Hematopoietic multipotent progenitor cell treated with erythropoietin and hydrocortisone succinate and interleukin-3 and kit ligand, for 17 days (in vitro differentiated cells): ENCODE data around the gene SPANXB1.
"Not testable (repeated sequence)": the region's sequence is repeated elsewhere in the genome, so short reads cannot be mapped to it uniquely, and the experiment has no call there.

ENCODE experiments used
- DNase-seq: peaks from one replicate; pipeline ENCODE4 v3.0.0-alpha.2; 2015; ENCODE audit warnings: low spot score

The SPANXB1 gene, protein sequence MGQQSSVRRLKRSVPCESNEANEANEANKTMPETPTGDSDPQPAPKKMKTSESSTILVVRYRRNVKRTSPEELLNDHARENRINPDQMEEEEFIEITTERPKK

DNA sequence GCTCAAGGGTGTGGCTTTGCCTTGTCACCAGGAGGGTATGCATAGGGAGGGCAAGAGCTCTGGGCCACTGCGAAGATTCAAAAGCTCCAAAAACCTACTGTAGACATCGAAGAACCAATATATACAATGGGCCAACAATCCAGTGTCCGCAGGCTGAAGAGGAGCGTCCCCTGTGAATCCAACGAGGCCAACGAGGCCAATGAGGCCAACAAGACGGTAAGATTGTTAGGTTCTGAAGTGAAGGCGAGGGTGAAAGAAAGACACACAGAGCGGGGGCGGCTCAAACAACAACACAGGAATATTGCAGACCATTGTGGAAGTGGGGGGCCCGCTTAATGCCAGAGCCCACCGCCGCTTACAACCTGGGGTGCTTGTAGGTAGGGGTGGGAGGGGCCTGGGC, at the start of gene SPANXB1:
TSS of gene SPANXB1 (plus strand) at position 27 of the 400 bp plus-strand sequence. CDS start at position 127, 100 bp downstream.
- DNase-seq = not testable (repeated sequence)

DNA sequence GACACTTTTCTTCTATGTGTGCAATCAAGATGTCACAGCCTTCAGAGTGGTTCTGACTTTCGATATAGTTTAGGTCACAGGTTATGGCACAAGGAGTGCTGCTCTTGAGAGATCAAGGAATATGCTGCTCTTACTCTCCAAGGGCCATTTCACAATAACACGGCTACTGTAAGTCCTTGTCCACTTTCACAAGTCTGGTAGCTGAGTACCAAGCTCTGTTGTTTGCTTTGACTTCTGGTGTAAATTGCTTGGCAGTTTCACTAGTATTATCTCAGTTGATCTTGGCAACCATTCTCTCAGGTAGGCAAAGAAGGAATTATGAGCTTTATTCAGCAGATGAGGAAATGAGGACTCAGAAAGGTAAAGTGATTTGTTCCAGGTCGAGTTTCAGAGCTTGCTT, 35.4 kb upstream of the SPANXB1 start:
- no peak for DNase-seq

DNA sequence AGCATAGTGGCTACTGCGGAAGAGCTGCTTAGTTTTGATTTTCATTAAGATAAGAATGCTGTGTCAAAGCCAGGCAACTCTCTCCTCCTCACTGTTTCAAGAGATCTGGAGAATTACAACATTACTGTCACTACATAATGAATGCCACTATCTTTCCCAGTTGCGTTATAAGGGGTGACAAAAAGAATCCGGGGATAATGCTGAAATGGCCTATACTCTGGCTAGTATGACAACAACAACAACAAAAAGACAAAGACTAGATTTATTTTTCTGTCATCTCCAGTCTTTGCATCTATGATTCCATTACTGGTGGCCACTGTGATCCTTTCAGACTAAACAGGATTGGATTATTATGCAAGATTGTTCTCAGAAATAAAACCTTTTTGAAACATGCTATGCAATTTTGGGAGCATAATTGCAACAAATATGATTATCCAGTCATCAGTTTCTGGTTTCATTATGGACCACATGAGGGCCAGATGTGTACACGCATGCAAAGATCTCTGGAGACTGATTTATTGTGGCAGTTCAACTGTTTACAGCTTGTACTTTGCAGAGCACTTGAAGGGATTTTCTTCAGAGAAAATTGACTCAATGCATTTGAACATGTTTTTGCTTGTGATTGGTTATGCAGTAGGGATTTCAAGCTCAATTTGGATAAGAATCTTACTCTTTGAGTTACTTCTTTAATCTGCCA, 31.1 kb upstream of the SPANXB1 start:
- DNase-seq = no peak

DNA sequence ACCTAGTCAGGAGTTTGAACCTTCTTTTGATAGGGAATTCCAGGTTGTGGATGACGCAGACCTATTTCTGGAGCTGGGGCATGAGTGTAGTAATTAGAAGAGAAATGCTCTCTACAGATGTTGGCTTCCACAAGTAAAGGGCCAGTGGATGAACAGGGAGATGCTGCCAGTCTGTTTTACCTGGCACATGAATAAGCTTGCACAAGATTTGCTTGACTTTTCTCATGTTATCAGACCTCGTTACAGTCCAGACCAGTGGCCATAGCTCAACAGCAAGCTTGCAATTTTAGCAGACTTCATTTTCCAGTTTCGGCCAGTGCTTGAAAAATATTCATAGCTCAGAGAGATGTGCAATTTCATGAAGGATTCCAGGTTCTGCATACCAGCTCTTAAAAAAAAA, 26.9 kb upstream of the SPANXB1 start:
- DNase-seq = no peak

DNA sequence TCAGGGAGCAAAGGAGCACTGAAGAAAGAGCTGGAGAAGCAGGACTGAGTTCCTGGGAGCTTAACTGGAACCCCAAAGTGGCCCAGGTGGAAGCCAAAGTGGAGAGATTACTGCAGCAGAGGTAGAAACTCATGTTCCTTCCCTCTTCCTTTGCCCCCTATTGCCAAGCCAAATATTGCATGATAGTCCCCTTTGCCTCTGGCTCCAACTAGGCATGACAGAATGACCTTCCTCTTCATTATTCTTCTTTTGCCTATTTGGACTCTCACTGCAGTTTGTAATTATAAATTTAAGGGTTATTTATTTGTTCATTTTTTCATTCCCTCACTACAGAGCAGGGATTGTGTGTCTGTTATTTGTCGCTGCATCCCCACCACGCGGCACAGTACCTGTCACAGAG, 22.1 kb upstream of the SPANXB1 start:
- no peak for DNase-seq

DNA sequence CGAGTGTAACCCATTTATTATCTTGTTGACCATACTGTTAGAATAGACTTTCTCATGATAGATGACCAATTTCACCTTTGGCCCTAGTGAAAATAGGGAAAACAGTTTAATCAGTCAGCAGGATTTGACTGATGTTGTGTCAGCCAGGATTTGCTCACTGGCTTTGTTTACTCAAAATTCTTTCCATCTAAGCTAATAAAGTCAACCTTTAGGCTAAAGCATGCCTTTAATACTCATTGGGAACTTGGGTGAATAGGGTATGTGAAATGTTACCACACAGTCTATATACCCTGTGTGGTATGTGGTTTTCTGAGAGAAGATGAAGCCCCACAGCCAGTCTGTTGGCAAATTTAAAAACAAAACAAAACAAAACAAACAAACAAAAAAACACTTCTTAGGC, 18.7 kb upstream of the SPANXB1 start:
- no peak for DNase-seq

DNA sequence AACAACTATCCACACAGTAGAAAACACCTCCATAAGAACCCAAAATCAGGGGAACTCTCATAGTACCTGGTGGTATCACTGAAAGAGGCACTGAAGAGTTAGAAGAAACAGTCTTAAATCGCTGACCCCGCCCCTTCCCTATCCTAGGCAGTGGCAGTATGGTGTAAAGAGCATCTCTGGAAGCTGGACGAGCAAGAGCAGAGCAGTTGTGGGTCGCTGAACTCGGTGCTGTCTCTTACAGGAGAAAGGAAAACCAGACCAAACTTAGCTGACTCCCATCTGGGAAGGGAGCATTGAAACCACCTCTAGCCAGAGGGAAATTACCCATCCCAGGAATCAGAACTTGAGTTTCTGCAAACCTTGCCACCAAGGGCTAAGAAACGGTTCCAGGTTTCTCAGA, 2.8 kb downstream of the SPANXB1 start:
- not testable (repeated sequence) for DNase-seq

DNA sequence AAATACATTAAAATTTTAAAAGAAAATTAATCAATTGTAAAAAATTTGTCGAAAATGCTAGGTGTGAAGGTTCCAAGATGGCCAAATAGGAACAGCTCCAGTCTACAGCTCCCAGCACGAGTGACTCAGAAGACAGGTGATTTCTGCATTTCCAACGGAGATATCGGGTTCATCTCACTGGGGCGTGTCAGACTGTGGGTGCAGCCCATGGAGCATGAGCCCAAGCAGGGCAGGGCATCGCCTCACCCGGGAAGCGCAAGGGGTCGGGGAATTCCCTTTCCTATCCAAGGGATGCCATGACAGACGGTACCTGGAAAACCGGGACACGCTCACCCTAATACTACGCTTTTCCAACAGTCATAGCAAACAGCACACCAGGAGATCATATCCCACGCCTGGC, 41.9 kb downstream of the SPANXB1 start:
- DNase-seq = not testable (repeated sequence)

DNA sequence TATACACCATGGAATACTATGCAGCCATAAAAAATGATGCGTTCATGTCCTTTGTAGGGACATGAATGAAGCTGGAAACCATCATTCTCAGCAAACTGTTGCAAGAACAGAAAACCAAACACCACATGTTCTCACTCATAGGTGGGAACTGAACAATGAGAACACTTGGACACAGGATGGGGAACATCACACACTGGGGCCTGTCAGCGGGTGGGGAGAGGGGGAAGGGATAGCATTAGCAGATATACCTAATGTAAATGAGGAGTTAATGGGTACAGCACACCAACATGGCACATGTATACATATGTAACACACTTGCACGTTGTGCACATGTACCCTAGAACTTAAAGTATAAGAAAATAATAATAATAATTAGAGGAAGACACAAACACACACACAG, 47.5 kb downstream of the SPANXB1 start:
- DNase-seq = not testable (repeated sequence)

DNA sequence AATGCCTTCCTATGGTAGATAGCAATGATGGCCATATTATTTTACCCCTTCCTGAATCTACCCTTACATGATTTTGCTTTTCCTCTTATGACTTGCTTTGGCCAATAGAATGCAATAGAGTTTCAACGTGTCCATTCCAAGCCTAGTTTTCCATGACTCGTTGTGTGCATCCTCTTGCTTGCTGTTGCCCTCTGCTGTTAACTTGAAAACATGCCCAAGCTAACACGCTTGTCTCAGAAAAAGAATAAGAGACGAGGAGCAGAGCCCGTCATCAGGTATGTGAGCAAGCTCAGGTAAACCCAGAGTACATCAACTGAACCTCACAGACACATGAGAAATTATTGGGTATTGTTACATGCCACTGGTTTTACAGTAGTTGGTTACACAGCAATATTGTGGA, 49.7 kb downstream of the SPANXB1 start:
- not testable (repeated sequence) for DNase-seq
